Loucy (cell line): ENCODE results near the gene GAD2.

Source experiments
- H2AFZ ChIP-seq: fragments of 200-600 bp; sonication (generic); 2 replicates; pipeline ENCODE4 v1.6.0; 2016; ENCODE audit warnings: antibody characterized with exemption, mild to moderate bottlenecking, low read length, moderate library complexity
- H3F3A ChIP-seq: fragments of 200-600 bp; 2 replicates; pipeline ENCODE4 v1.6.0; 2016; ENCODE audit warnings: antibody characterized with exemption, low read depth, mild to moderate bottlenecking
- H3K27me3 ChIP-seq: fragments of 200-600 bp; sonication (generic); 2 replicates; pipeline ENCODE4 v1.6.1; 2014; ENCODE audit warnings: low read length, mild to moderate bottlenecking; ENCODE audit not compliant: insufficient read depth, poor library complexity, severe bottlenecking
- H3K36me3 ChIP-seq: fragments of 200-600 bp; sonication (generic); 2 replicates; pipeline ENCODE4 v1.6.1; 2016; ENCODE audit warnings: low read length; ENCODE audit not compliant: insufficient read depth
- H3K4me1 ChIP-seq: fragments of 200-600 bp; sonication (generic); 2 replicates; pipeline ENCODE4 v1.5.1; 2014; ENCODE audit warnings: low read length, mild to moderate bottlenecking; ENCODE audit not compliant: insufficient read depth, poor library complexity, severe bottlenecking
- H3K4me2 ChIP-seq: fragments of 200-600 bp; sonication (generic); 2 replicates; pipeline ENCODE4 v1.6.0; 2014; ENCODE audit warnings: antibody characterized with exemption, low read length, low read depth, mild to moderate bottlenecking; ENCODE audit not compliant: poor library complexity, severe bottlenecking
- H3K4me3 ChIP-seq: fragments of 200-600 bp; sonication (generic); 2 replicates; pipeline ENCODE4 v1.5.1; 2014; ENCODE audit warnings: low read length, mild to moderate bottlenecking, mixed read lengths; ENCODE audit not compliant: poor library complexity, severe bottlenecking
- H3K79me2 ChIP-seq: fragments of 200-600 bp; sonication (generic); 2 replicates; pipeline ENCODE4 v1.6.1; 2014; ENCODE audit warnings: low read length; ENCODE audit not compliant: insufficient read depth
- H3K9ac ChIP-seq: fragments of 200-600 bp; sonication (generic); 2 replicates; pipeline ENCODE4 v1.6.0; 2014; ENCODE audit warnings: mild to moderate bottlenecking, low read depth, low read length, moderate library complexity; ENCODE audit not compliant: poor library complexity, severe bottlenecking
- H3K9me2 ChIP-seq: fragments of 200-600 bp; sonication (generic); replicated peaks from 2 replicates; pipeline ENCODE4 v1.6.1; 2016; ENCODE audit warnings: low read depth, low read length, mixed read lengths
- H3K9me3 ChIP-seq: fragments of 200-600 bp; sonication (generic); 2 replicates; pipeline ENCODE4 v1.6.1; 2014; ENCODE audit warnings: mild to moderate bottlenecking, antibody characterized with exemption, low read length, low read depth; ENCODE audit not compliant: insufficient read depth
- H4K20me1 ChIP-seq: fragments of 200-600 bp; sonication (generic); 2 replicates; pipeline ENCODE4 v1.6.0; 2014; ENCODE audit warnings: antibody characterized with exemption, low read length, mild to moderate bottlenecking; ENCODE audit not compliant: insufficient read depth, poor library complexity, severe bottlenecking
- CTCF ChIP-seq: fragments of 200-600 bp; sonication (generic); conservative IDR thresholded peaks from 2 replicates; pipeline ENCODE4 v1.5.1; 2014; ENCODE audit warnings: mild to moderate bottlenecking, antibody characterized with exemption, low read length
- EZH2phosphoT487 ChIP-seq: fragments of 200-600 bp; IDR thresholded peaks from 2 replicates; pipeline ENCODE4 v1.6.1; 2018; ENCODE audit warnings: antibody characterized with exemption, mild to moderate bottlenecking, moderate library complexity, borderline replicate concordance

GAD2 gene

DNA sequence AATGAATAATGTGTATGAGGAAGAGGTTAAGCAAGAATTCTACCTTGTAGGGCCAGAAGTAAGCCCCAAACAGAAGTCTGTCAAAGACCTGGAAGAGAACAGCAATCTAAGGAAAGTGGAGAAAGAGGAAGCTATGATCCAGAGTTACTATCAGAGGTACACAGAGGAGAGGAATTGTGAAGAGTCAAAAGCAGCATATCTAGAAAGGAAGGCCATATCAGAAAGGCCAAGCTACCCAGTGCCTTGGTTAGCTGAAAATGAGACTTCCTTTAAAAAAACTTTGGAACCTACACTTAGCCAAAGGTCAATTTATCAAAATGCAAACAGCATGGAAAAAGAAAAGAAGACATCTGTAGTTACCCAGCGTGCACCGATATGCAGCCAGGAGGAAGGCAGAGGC, 42.7 kb upstream of the GAD2 start:
- no peaks in the 10 kb centered on the region for H3K27me3 ChIP-seq
- H3K79me2 ChIP-seq, result no peaks in the 10 kb centered on the region
- H3F3A ChIP-seq, result no peaks in the 10 kb centered on the region
- TF ChIP-seq CTCF (no peak), EZH2phosphoT487 (no peak)
- H4K20me1 ChIP-seq, result no peaks in the 10 kb centered on the region
- no peak overlapping the region for H3K9ac ChIP-seq
- H3K4me3 ChIP-seq, result no peak overlapping the region
- H3K9me3 ChIP-seq, result no peaks in the 10 kb centered on the region
- no peak overlapping the region for H3K4me2 ChIP-seq
- H2AFZ ChIP-seq, result no peak overlapping the region
- no peaks in the 10 kb centered on the region for H3K4me1 ChIP-seq
- H3K36me3 ChIP-seq, result no peaks in the 10 kb centered on the region
- H3K9me2 ChIP-seq, result no peaks in the 10 kb centered on the region

DNA sequence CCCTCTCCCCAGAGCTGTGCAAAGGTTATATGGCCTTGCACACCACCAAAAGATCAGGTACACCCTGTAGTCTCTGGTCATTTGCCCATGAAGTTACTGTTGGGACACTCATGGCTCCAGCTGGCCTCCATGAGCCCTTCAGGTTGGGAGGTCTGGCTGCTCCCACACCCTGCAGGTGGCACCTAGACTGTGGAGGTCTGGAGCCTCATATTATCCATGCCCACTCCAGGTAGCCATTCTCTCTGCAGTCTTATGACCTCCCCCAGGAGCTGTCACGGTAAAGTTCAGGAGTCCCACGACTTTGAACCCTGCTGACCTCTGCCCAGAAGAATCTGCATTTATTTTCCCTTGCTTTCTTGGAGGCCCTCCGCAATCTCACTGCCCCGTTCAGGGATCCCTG, 39.2 kb upstream of the GAD2 start:
- H2AFZ ChIP-seq, result no peak overlapping the region
- H3K4me3 ChIP-seq, result no peak overlapping the region
- no peaks in the 10 kb centered on the region for H3K27me3 ChIP-seq
- no peaks in the 10 kb centered on the region for H3K36me3 ChIP-seq
- H3F3A ChIP-seq, result no peaks in the 10 kb centered on the region
- TF ChIP-seq CTCF, result no peak
- TF ChIP-seq EZH2phosphoT487, result no peak
- no peaks in the 10 kb centered on the region for H4K20me1 ChIP-seq
- no peaks in the 10 kb centered on the region for H3K79me2 ChIP-seq
- no peaks in the 10 kb centered on the region for H3K4me1 ChIP-seq
- H3K9me2 ChIP-seq, result no peaks in the 10 kb centered on the region
- no peaks in the 10 kb centered on the region for H3K9me3 ChIP-seq
- H3K9ac ChIP-seq, result no peak overlapping the region
- H3K4me2 ChIP-seq, result no peak overlapping the region

DNA sequence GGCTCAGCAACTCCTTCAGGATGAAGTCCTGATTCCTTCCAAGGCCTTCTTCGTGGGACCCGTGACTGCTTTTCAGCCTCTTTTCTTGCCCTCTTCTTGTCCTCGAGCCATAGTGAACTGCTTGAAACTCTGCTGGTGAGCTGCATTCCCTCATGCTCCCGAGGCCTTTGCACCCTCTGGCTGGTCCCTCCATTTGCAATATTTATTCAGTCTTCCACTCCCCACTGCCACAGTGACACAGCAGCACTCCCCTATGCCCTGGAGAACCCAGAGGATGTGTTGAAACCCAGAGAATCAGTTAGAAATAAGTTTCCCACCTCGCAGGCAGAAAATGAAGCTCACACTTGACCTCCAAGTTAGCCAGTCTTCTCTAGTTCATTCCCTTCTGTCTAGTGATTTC, 22.3 kb upstream of the GAD2 start:
- Histone ChIP-seq H4K20me1 (no peaks in the 10 kb centered on the region), H3K36me3 (no peaks in the 10 kb centered on the region), H3K9me3 (no peaks in the 10 kb centered on the region; the same call in 1 of the 2 replicates), H3K4me1 (no peaks in the 10 kb centered on the region), H3K27me3 (no peaks in the 10 kb centered on the region), H3K79me2 (no peaks in the 10 kb centered on the region), H3K9ac (no peak overlapping the region), H3K4me2 (no peak overlapping the region), H3K9me2 (no peaks in the 10 kb centered on the region), H3K4me3 (no peak overlapping the region), H2AFZ (no peak overlapping the region), H3F3A (no peaks in the 10 kb centered on the region)
- TF ChIP-seq EZH2phosphoT487, result no peak
- no peak for TF ChIP-seq CTCF
